Loucy (cell line): Measurements from ENCODE around the gene GNGT1.

ENCODE experiments used
- H2AFZ ChIP-seq: fragments of 200-600 bp; sonication (generic); 2 replicates; pipeline ENCODE4 v1.6.0; 2016; ENCODE audit warnings: antibody characterized with exemption, mild to moderate bottlenecking, low read length, moderate library complexity
- H3F3A ChIP-seq: fragments of 200-600 bp; 2 replicates; pipeline ENCODE4 v1.6.0; 2016; ENCODE audit warnings: antibody characterized with exemption, low read depth, mild to moderate bottlenecking
- H3K27me3 ChIP-seq: fragments of 200-600 bp; sonication (generic); 2 replicates; pipeline ENCODE4 v1.6.1; 2014; ENCODE audit warnings: low read length, mild to moderate bottlenecking; ENCODE audit not compliant: insufficient read depth, poor library complexity, severe bottlenecking
- H3K36me3 ChIP-seq: fragments of 200-600 bp; sonication (generic); 2 replicates; pipeline ENCODE4 v1.6.1; 2016; ENCODE audit warnings: low read length; ENCODE audit not compliant: insufficient read depth
- H3K4me1 ChIP-seq: fragments of 200-600 bp; sonication (generic); 2 replicates; pipeline ENCODE4 v1.5.1; 2014; ENCODE audit warnings: low read length, mild to moderate bottlenecking; ENCODE audit not compliant: insufficient read depth, poor library complexity, severe bottlenecking
- H3K4me2 ChIP-seq: fragments of 200-600 bp; sonication (generic); 2 replicates; pipeline ENCODE4 v1.6.0; 2014; ENCODE audit warnings: antibody characterized with exemption, low read length, low read depth, mild to moderate bottlenecking; ENCODE audit not compliant: poor library complexity, severe bottlenecking
- H3K4me3 ChIP-seq: fragments of 200-600 bp; sonication (generic); 2 replicates; pipeline ENCODE4 v1.5.1; 2014; ENCODE audit warnings: low read length, mild to moderate bottlenecking, mixed read lengths; ENCODE audit not compliant: poor library complexity, severe bottlenecking
- H3K79me2 ChIP-seq: fragments of 200-600 bp; sonication (generic); 2 replicates; pipeline ENCODE4 v1.6.1; 2014; ENCODE audit warnings: low read length; ENCODE audit not compliant: insufficient read depth
- H3K9ac ChIP-seq: fragments of 200-600 bp; sonication (generic); 2 replicates; pipeline ENCODE4 v1.6.0; 2014; ENCODE audit warnings: mild to moderate bottlenecking, low read depth, low read length, moderate library complexity; ENCODE audit not compliant: poor library complexity, severe bottlenecking
- H3K9me2 ChIP-seq: fragments of 200-600 bp; sonication (generic); replicated peaks from 2 replicates; pipeline ENCODE4 v1.6.1; 2016; ENCODE audit warnings: low read depth, low read length, mixed read lengths
- H3K9me3 ChIP-seq: fragments of 200-600 bp; sonication (generic); 2 replicates; pipeline ENCODE4 v1.6.1; 2014; ENCODE audit warnings: mild to moderate bottlenecking, antibody characterized with exemption, low read length, low read depth; ENCODE audit not compliant: insufficient read depth
- H4K20me1 ChIP-seq: fragments of 200-600 bp; sonication (generic); 2 replicates; pipeline ENCODE4 v1.6.0; 2014; ENCODE audit warnings: antibody characterized with exemption, low read length, mild to moderate bottlenecking; ENCODE audit not compliant: insufficient read depth, poor library complexity, severe bottlenecking
- EZH2phosphoT487 ChIP-seq: fragments of 200-600 bp; IDR thresholded peaks from 2 replicates; pipeline ENCODE4 v1.6.1; 2018; ENCODE audit warnings: antibody characterized with exemption, mild to moderate bottlenecking, moderate library complexity, borderline replicate concordance
- TF ChIP-seq, protein P1 (sequence below): fragments of 200-600 bp; sonication (generic); conservative IDR thresholded peaks from 2 replicates; pipeline ENCODE4 v1.5.1; 2014; ENCODE audit warnings: mild to moderate bottlenecking, antibody characterized with exemption, low read length

The GNGT1 gene

DNA sequence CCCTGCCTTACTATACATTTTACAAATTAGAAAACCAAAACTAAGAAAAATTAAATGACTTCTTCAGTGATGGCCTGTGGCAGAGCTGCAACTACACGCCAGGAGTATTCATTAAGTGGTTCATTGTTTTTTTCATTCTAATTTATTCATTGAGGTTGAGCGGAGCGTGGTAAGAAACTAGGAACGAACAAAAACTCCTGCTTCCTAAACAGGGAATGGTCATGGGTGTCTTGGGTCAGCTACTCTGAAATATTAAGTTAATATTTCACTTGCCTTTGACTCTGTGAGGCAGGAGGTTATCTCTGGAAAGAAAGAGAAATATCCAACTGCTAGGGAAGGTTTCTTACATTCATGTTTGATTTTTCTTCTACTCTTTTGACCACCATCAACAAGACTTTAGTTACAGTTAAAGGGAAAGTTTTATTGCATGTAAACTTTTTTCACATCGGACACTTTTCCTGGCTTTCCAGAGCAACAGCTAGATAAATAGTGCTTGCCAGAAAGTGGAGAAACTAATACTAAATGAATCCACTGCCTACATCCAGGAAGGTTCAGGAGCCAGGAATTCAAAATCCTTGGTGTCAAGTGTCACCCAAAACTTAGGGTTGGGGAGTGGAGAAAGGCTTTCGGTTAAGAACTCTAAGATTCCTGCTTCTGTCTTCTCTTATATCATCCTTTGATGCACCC, 14.3 kb downstream of the GNGT1 start:
- Histone ChIP-seq H3K4me3 (no peak overlapping the region), H3K36me3 (no peaks in the 10 kb centered on the region), H4K20me1 (no peaks in the 10 kb centered on the region), H2AFZ (no peak overlapping the region), H3K9ac (no peak overlapping the region), H3K9me2 (no peaks in the 10 kb centered on the region), H3K79me2 (no peaks in the 10 kb centered on the region), H3K4me2 (no peak overlapping the region), H3K4me1 (no peaks in the 10 kb centered on the region), H3K27me3 (no peaks in the 10 kb centered on the region), H3F3A (no peaks in the 10 kb centered on the region), H3K9me3 (no peaks in the 10 kb centered on the region)
- no peak for TF ChIP-seq EZH2phosphoT487
- TF ChIP-seq, protein P1, sequence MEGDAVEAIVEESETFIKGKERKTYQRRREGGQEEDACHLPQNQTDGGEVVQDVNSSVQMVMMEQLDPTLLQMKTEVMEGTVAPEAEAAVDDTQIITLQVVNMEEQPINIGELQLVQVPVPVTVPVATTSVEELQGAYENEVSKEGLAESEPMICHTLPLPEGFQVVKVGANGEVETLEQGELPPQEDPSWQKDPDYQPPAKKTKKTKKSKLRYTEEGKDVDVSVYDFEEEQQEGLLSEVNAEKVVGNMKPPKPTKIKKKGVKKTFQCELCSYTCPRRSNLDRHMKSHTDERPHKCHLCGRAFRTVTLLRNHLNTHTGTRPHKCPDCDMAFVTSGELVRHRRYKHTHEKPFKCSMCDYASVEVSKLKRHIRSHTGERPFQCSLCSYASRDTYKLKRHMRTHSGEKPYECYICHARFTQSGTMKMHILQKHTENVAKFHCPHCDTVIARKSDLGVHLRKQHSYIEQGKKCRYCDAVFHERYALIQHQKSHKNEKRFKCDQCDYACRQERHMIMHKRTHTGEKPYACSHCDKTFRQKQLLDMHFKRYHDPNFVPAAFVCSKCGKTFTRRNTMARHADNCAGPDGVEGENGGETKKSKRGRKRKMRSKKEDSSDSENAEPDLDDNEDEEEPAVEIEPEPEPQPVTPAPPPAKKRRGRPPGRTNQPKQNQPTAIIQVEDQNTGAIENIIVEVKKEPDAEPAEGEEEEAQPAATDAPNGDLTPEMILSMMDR = no peak

DNA sequence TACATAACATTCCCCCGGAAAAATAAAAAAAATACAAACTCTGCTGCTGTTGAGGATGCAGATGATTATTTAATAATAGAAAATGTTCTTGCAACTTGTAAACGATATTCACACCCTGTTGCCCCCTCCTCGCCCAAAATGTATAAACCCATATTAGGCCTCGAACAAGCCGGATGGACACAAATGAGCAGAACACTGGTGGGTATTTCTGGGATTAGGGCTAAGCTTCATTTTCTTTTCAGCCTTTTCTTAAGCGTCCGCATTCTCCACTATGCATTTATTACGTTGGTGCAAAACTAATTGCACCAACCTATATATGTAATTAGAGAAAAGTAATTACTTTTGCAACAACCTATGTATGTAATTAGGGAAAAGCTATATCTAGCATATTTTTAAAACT, 14.8 kb downstream of the GNGT1 start:
- H3K4me1 ChIP-seq = no peaks in the 10 kb centered on the region
- no peak for TF ChIP-seq EZH2phosphoT487
- TF ChIP-seq, protein P1 = no peak
- H2AFZ ChIP-seq = no peak overlapping the region
- H3K9me3 ChIP-seq = no peaks in the 10 kb centered on the region
- H4K20me1 ChIP-seq = no peaks in the 10 kb centered on the region
- no peak overlapping the region for H3K4me3 ChIP-seq
- no peak overlapping the region for H3K4me2 ChIP-seq
- no peaks in the 10 kb centered on the region for H3K27me3 ChIP-seq
- H3K9me2 ChIP-seq = no peaks in the 10 kb centered on the region
- H3K36me3 ChIP-seq = no peaks in the 10 kb centered on the region
- no peaks in the 10 kb centered on the region for H3F3A ChIP-seq
- no peaks in the 10 kb centered on the region for H3K79me2 ChIP-seq
- H3K9ac ChIP-seq = no peak overlapping the region

DNA sequence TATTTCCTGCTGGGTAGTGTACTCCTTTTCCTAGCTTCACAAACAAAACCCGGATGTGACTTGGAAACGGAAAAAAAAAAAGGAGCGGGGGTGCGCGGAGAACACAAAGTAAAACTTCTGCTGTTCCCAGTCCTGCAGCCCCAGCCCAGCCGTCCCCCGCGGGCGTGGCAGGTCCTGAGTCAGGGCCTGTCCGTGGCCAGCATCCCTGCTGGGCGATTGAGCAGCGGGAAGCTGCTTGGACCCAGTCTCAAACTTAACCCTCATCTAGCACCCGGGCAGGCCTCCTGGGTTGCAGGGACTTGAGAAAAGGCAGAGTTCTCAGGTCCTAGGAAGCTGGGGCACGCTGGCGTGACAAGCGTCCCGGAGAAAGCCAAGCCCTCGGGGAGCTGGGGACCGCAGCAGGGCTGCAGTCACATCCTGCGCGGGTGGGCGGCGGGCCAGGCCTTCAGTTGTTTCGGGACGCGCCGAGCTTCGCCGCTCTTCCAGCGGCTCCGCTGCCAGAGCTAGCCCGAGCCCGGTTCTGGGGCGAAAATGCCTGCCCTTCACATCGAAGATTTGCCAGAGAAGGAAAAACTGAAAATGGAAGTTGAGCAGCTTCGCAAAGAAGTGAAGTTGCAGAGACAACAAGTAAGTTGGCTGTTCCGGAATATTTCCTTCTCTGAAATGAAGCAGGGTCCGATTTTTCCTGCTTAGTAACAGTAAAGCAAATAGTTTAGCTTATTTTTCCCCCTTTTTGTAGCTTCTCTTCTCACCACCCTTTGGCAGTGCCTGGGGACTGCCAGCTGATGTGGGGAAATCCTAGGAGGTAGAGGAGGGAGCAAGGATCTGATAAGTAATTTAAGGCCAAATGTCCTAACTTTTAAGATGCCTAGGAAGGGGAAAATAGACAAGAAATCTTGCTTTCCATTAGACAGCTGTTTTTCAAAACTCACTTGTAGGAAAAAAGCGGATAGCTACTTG, 15.5 kb downstream of the GNGT1 start, which contains the start of gene GNG11:
Gene GNG11 (plus strand): TSS at position 129 of the 960 bp plus-strand sequence. CDS start 403 bp downstream, at position 532.
- no peak within 1 kb of the TSS for H3K4me2 ChIP-seq

More for the DNA sequence above, 15.5 kb downstream of the GNGT1 start, which contains the start of gene GNG11:
- Histone ChIP-seq H3K4me3 (no peak within 1 kb of the TSS), H3F3A (no peaks in the 10 kb centered on the region), H4K20me1 (no peaks in the 10 kb centered on the region), H3K27me3 (no peaks in the 10 kb centered on the region), H3K9ac (no peak within 1 kb of the TSS), H3K9me3 (no peaks in the 10 kb centered on the region), H3K4me1 (no peaks in the 10 kb centered on the region), H3K36me3 (no peaks in the 10 kb centered on the region), H3K9me2 (no peaks in the 10 kb centered on the region), H2AFZ (no peak within 1 kb of the TSS), H3K79me2 (no peaks in the 10 kb centered on the region)
- TF ChIP-seq, protein P1 = no peak
- TF ChIP-seq EZH2phosphoT487 = no peak
